K562 (cell line): ENCODE measurements around the gene LTBP1. TPM values are rescaled to one million over a fixed set of nuclear protein-coding genes. Genes with fewer than 3 reads are reported as not detected.

Experiments used
- ATAC-seq: fragments of 200-7000 bp; cut with Tn5 transposase; 3 replicates; pipeline ENCODE4 v1.9.1; 2020; ENCODE audit warnings: moderate library complexity
- BruUV-seq: library from RNA; stranded (reverse); fragments of 400-500 nt; replicated peaks from 2 replicates; lab custom pipeline; 2021; lab: Mats Ljungman, UMichigan
- CTCF ChIA-PET: fragments of 300-600 bp; formaldehyde crosslinking; extraction: SDS; loops from one replicate; lab custom pipeline; 2021; ENCODE audit warnings: low intra/inter-chr PET ratio; lab: Yijun Ruan, JAX
- POLR2A ChIA-PET: fragments of 300-600, 350-650 bp; sonication (Branson Sonifier 250); formaldehyde crosslinking; extraction: SDS; loops from one replicate; lab custom pipeline; 2021; ENCODE audit warnings: antibody characterized with exemption, inconsistent platforms; lab: Yijun Ruan, JAX
- DNase-seq, 4 experiments: peaks; one replicate each; pipeline versions ENCODE4 v3.0.0 to v3.0.0-alpha.2; 2011 to 2018; ENCODE audit warnings: low spot score in 3 of 4, mixed read lengths in 3 of 4; ENCODE audit errors: extremely low read depth in 1 of 4
- FAIRE-seq: peaks from 2 replicates; lab custom pipeline; 2011; peaks lifted over from hg19 to GRCh38; lab: Jason Lieb, UNC
- H2AFZ ChIP-seq: 2 replicates; pipeline ENCODE4 v1.6.0; 2011; ENCODE audit warnings: low read depth, low read length, control low read depth, inconsistent platforms
- H3K27ac ChIP-seq: fragments of 200-600 bp; 3 replicates; pipeline ENCODE4 v1.8.0; 2011; ENCODE audit warnings: low read depth, mild to moderate bottlenecking, control low read depth, inconsistent platforms, low read length, moderate library complexity, mixed read lengths; ENCODE audit errors: extremely low read depth
- H3K27me3 ChIP-seq, 2 experiments: fragments of 300-600 bp in 1 of 2; 2 replicates in 1 of 2; 3 replicates in 1 of 2; pipeline versions ENCODE4 v1.6.0 to v1.8.0; 2011; ENCODE audit warnings: inconsistent platforms in 2 of 2, low read length in 2 of 2, mild to moderate bottlenecking in 1 of 2, mixed read lengths in 1 of 2, moderate library complexity in 1 of 2; ENCODE audit not compliant: control insufficient read depth in 2 of 2, insufficient read depth in 2 of 2
- H3K36me3 ChIP-seq: fragments of 300-600 bp; 3 replicates; pipeline ENCODE4 v1.8.0; 2011; ENCODE audit warnings: mild to moderate bottlenecking, low read length, inconsistent platforms; ENCODE audit not compliant: control insufficient read depth, insufficient read depth
- H3K4me1 ChIP-seq, 2 experiments: fragments of 200-600 bp in 1 of 2; replicated peaks in 1 of 2; 2 replicates in 1 of 2; 3 replicates in 1 of 2; pipeline versions ENCODE4 v1.5.1 to v1.8.0; 2011; ENCODE audit warnings: inconsistent platforms in 2 of 2, low read length in 2 of 2, mild to moderate bottlenecking in 1 of 2, mixed read lengths in 1 of 2, moderate library complexity in 1 of 2; ENCODE audit not compliant: control insufficient read depth in 2 of 2, insufficient read depth in 2 of 2
- H3K4me2 ChIP-seq: 2 replicates; pipeline ENCODE4 v1.6.1; 2011; ENCODE audit warnings: low read length, control low read depth, inconsistent platforms, mixed read lengths; ENCODE audit not compliant: insufficient read depth
- H3K4me3 ChIP-seq: fragments of 200-600 bp; sonication (generic), shearing (Covaris generic); 2 replicates; pipeline ENCODE4 v1.5.1; 2016; ENCODE audit warnings: control low read depth, inconsistent platforms
- H3K79me2 ChIP-seq: fragments of 200-600 bp; 3 replicates; pipeline ENCODE4 v1.8.0; 2011; ENCODE audit warnings: low read length, inconsistent platforms; ENCODE audit not compliant: control insufficient read depth, insufficient read depth
- H3K9ac ChIP-seq, 2 experiments: 2 replicates each; pipeline versions ENCODE4 v1.6.0 to v1.6.1; 2011; ENCODE audit warnings: low read depth in 2 of 2, low read length in 2 of 2, control low read depth in 1 of 2, inconsistent platforms in 1 of 2, mild to moderate bottlenecking in 1 of 2, mixed read lengths in 1 of 2; ENCODE audit not compliant: insufficient read depth in 1 of 2
- H3K9me1 ChIP-seq: one replicate; pipeline ENCODE4 v1.6.0; 2011; ENCODE audit warnings: inconsistent platforms, mild to moderate bottlenecking, low read length, moderate library complexity; ENCODE audit not compliant: control insufficient read depth, insufficient read depth
- H3K9me3 ChIP-seq: replicated peaks from 2 replicates; pipeline ENCODE4 v1.5.1; 2011; ENCODE audit warnings: low read depth, low read length, inconsistent platforms; ENCODE audit not compliant: control insufficient read depth, insufficient read depth
- H4K20me1 ChIP-seq: replicated peaks from 2 replicates; pipeline ENCODE4 v1.6.1; 2011; ENCODE audit warnings: low read length, inconsistent platforms, mixed read lengths; ENCODE audit not compliant: control insufficient read depth, insufficient read depth
- FOXJ2 ChIP-seq: fragments of 200-800 bp; sonication (Bioruptor generic); IDR thresholded peaks from 2 replicates; pipeline ENCODE4 v1.6.1; 2016; ENCODE audit warnings: missing genetic modification characterization, missing compliant biosample characterization
- LCOR ChIP-seq: sonication (generic); formaldehyde crosslinking; IDR thresholded peaks from 2 replicates; pipeline ENCODE4 v1.8.0; 2022; ENCODE audit warnings: mild to moderate bottlenecking, missing genetic modification reagents
- SIN3B ChIP-seq: fragments of 450-650 bp; IDR thresholded peaks from 2 replicates; pipeline ENCODE4 v1.6.1; 2017; ENCODE audit warnings: low read depth, mild to moderate bottlenecking, moderate library complexity
- ZNF316 ChIP-seq: fragments of 450-650 bp; IDR thresholded peaks from 2 replicates; pipeline ENCODE4 v1.6.1; 2016
- WGBS: fragments of 100-300 bp; shearing (Covaris generic); methylation state at CpG from one replicate; pipeline ENCODE4 v1.1.6; 2016; ENCODE audit warnings: low coverage, mixed read lengths; ENCODE audit not compliant: insufficient coverage; ENCODE audit errors: missing lambda C conversion rate; 5-methylcytosine and 5-hydroxymethylcytosine counted together
- in situ Hi-C: fragments of 300-500 bp; cut with MboI; formaldehyde crosslinking; loops from 4 replicates; pipeline ENCODE4 v1.15.0; 2018; ENCODE audit warnings: inconsistent platforms, mixed read lengths
- intact Hi-C: fragments of 100-400 bp; cut with micrococcal nuclease; formaldehyde crosslinking; loops from 2 replicates; pipeline ENCODE4 v1.14.2; 2022
- polyA plus RNA-seq, 8 experiments: library from polyadenylated mRNA; depleted of rRNA in 4 of 8; stranded (reverse) in 5 of 8; unstranded in 3 of 8; fragments of >200 nt; fragmentation: Nextera tagmentation in 2 of 8; fragmentation: Illumina TruSeq in 1 of 8; extraction: Ambion mirVana in 2 of 8; extraction: Trizol in 1 of 8; gene quantifications; 2 replicates each; pipeline versions ENCODE4 v1.2.1 to v1.2.3, GENCODE V29; 2011 to 2014; ENCODE audit warnings: inconsistent platforms in 1 of 8, missing spikeins in 1 of 8
- total RNA-seq, 7 experiments: library from RNA; depleted of rRNA in 6 of 7; stranded (reverse); fragments of >200 nt in 6 of 7; fragmentation: Illumina TruSeq in 2 of 7; extraction: Trizol in 2 of 7; gene quantifications; 2 replicates each; pipeline versions ENCODE4 v1.2.1 to v1.2.3, GENCODE V29; 2011 to 2021; ENCODE audit warnings: low replicate concordance in 1 of 7
- TF ChIP-seq, protein P1 (sequence below): fragments of 450-650 bp; formaldehyde crosslinking; IDR thresholded peaks from 2 replicates; pipeline ENCODE4 v1.4.0; 2020; ENCODE audit warnings: mild to moderate bottlenecking
- TF ChIP-seq, protein P2 (sequence below), 2 experiments: fragments of 150-350 bp in 1 of 2; IDR thresholded peaks; 2 replicates each; pipeline ENCODE4 v1.6.1; 2012 to 2016; ENCODE audit warnings: low read depth in 2 of 2, low read length in 2 of 2, mild to moderate bottlenecking in 1 of 2, moderate library complexity in 1 of 2

LTBP1 gene
- total and polyA plus RNA-seq, 9 of the 15 experiments (the other 6 are each of a cell fraction or from before 2014, with no cell fraction given) = 3.6 to 16.4 (median 8.5) TPM

DNA sequence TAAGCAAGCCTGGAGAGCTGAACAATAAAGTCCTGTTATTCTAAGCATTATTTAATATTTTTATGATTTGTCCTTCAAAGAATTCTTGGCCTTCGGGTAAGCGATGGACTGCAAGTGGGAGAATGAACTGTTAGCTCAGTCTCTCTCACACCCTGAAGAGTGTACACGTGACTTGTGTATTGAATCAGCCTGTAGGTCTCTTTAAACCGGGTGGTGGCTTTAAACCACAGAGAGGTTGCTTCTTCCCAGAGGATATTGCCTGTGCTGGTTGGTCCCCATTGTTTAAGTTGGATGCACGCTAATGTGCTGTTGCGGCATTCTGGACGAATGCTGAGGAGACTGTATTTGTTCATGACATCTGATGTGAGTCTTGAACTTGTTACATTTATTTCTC is 183.3 kb downstream of the LTBP1 start (continued):
- no peak for TF ChIP-seq ZNF316

DNA sequence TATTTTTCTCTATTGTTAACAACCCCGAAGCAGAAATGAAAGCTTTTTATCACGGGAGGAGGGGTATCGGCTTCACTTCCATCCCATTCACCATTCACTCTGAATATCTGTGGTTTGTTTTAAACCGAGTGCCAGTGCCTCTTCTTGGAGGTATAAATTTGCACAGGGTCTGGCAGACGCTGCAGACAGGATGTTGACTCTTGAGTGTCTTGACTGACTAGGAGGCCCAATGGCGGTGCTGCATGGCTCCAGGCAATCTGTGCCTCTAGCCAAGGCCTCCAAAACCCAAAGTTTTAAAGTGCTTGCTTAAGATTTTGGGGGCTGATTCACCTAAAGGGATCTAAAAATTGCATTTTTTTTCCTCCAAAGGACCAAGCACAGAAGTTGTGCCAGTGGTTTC is 183.8 kb downstream of the LTBP1 start:
- H3K9me1 ChIP-seq = no peaks in the 10 kb centered on the region
- 27% methylated on average over 6 of the region's 6 CpGs for WGBS
- no peak overlapping the region for H3K9ac ChIP-seq
- no peaks in the 10 kb centered on the region for H3K9me3 ChIP-seq
- DNase-seq (no peak), ATAC-seq (no peak), FAIRE-seq (no peak)
- ChIA-PET CTCF (no interaction called here), POLR2A (interaction anchor here (0.6 kb wide), 1 partner anchor 21 kb away, joined by 3 read pairs; no protein-coding TSS in a partner anchor)
- no peaks in the 10 kb centered on the region for H4K20me1 ChIP-seq
- H2AFZ ChIP-seq = no peak overlapping the region
- H3K4me1 ChIP-seq = peaks cover 0 to 20% of the 10 kb centered on the region in 2 experiments; a peak in 4 of 5 replicates
- H3K4me2 ChIP-seq = no peak overlapping the region
- H3K27me3 ChIP-seq = no peaks in the 10 kb centered on the region; a peak in 1 of 5 replicates
- no peaks in the 10 kb centered on the region for H3K36me3 ChIP-seq
- intact Hi-C loops = loop anchor here (10.0 kb wide), 1 partner anchor 244 kb away; no protein-coding TSS in a partner anchor
- TF ChIP-seq LCOR (CRISPR knock-in tag) (no peak), SIN3B (no peak), FOXJ2 (tag) (no peak)
- TF ChIP-seq, protein P1, sequence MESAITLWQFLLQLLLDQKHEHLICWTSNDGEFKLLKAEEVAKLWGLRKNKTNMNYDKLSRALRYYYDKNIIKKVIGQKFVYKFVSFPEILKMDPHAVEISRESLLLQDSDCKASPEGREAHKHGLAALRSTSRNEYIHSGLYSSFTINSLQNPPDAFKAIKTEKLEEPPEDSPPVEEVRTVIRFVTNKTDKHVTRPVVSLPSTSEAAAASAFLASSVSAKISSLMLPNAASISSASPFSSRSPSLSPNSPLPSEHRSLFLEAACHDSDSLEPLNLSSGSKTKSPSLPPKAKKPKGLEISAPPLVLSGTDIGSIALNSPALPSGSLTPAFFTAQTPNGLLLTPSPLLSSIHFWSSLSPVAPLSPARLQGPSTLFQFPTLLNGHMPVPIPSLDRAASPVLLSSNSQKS (CRISPR knock-in tag) = no peak
- TF ChIP-seq, protein P2, sequence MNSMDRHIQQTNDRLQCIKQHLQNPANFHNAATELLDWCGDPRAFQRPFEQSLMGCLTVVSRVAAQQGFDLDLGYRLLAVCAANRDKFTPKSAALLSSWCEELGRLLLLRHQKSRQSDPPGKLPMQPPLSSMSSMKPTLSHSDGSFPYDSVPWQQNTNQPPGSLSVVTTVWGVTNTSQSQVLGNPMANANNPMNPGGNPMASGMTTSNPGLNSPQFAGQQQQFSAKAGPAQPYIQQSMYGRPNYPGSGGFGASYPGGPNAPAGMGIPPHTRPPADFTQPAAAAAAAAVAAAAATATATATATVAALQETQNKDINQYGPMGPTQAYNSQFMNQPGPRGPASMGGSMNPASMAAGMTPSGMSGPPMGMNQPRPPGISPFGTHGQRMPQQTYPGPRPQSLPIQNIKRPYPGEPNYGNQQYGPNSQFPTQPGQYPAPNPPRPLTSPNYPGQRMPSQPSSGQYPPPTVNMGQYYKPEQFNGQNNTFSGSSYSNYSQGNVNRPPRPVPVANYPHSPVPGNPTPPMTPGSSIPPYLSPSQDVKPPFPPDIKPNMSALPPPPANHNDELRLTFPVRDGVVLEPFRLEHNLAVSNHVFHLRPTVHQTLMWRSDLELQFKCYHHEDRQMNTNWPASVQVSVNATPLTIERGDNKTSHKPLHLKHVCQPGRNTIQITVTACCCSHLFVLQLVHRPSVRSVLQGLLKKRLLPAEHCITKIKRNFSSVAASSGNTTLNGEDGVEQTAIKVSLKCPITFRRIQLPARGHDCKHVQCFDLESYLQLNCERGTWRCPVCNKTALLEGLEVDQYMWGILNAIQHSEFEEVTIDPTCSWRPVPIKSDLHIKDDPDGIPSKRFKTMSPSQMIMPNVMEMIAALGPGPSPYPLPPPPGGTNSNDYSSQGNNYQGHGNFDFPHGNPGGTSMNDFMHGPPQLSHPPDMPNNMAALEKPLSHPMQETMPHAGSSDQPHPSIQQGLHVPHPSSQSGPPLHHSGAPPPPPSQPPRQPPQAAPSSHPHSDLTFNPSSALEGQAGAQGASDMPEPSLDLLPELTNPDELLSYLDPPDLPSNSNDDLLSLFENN (IDR thresholded peaks at IDR 0.05; ENCODE audit: low read depth in 2 of 2, low read length in 2 of 2) = no peak
- H3K79me2 ChIP-seq = no peaks in the 10 kb centered on the region
- no peak overlapping the region for H3K4me3 ChIP-seq
- BruUV-seq = no TSS peak
- in situ Hi-C loops = no loop called here
- H3K27ac ChIP-seq = no peak overlapping the region
